Pulmonary artery endothelial cell (primary cell): ENCODE data around the gene RBM47. TPM values are rescaled to one million over a fixed set of nuclear protein-coding genes. Genes with fewer than 3 reads are reported as not detected.
"Not testable (repeated sequence)": the region's sequence is repeated elsewhere in the genome, so short reads cannot be mapped to it uniquely, and the experiment has no call there.

ENCODE experiments used
- DNase-seq: peaks from one replicate; pipeline ENCODE4 v3.0.0-alpha.2; 2011; ENCODE audit warnings: low read depth, low spot score
- total RNA-seq: library from RNA; depleted of rRNA; stranded (reverse); fragments of >200 nt; gene quantifications from 2 replicates; pipeline ENCODE4 v1.2.3, GENCODE V29; 2014

Gene RBM47
- total RNA-seq, 1 donor from 2014 or later, result 0.20 TPM

- no peak for DNase-seq
Observed at GRCh38 chr4:40564815-40565483, 64.7 kb downstream of the RBM47 start.

GRCh38 chr4:40564004-40564403 is 65.7 kb downstream of the RBM47 start:
- no peak for DNase-seq

- DNase-seq, result no peak
Observed at GRCh38 chr4:40563401-40563800, 66.3 kb downstream of the RBM47 start.

- no peak for DNase-seq
Observed at GRCh38 chr4:40562681-40563080, 67.0 kb downstream of the RBM47 start.

GRCh38 chr4:40562208-40562607 is 67.5 kb downstream of the RBM47 start:
- no peak for DNase-seq

GRCh38 chr4:40561543-40562177 is 68.0 kb downstream of the RBM47 start:
- DNase-seq, result not testable (repeated sequence)

GRCh38 chr4:40559585-40560465 is 69.8 kb downstream of the RBM47 start:
- no peak for DNase-seq

- DNase-seq, result no peak
Observed at GRCh38 chr4:40557736-40558135, 71.9 kb downstream of the RBM47 start.

GRCh38 chr4:40555176-40555900 is 74.3 kb downstream of the RBM47 start:
- DNase-seq, result no peak

- DNase-seq, result not testable (repeated sequence)
Observed at GRCh38 chr4:40554641-40555040, 75.0 kb downstream of the RBM47 start.

- DNase-seq, result no peak
Observed at GRCh38 chr4:40553995-40554394, 75.7 kb downstream of the RBM47 start.

GRCh38 chr4:40552536-40552935 is 77.1 kb downstream of the RBM47 start:
- DNase-seq, result no peak

- DNase-seq, result not testable (repeated sequence)
Observed at GRCh38 chr4:40551568-40552136, 78.0 kb downstream of the RBM47 start.

- DNase-seq, result no peak
Observed at GRCh38 chr4:40550948-40551462, 78.7 kb downstream of the RBM47 start.

- no peak for DNase-seq
Observed at GRCh38 chr4:40550196-40550595, 79.5 kb downstream of the RBM47 start.

GRCh38 chr4:40548256-40548655 is 81.4 kb downstream of the RBM47 start:
- no peak for DNase-seq

- DNase-seq, result no peak
Observed at GRCh38 chr4:40547789-40548132, 81.9 kb downstream of the RBM47 start.

GRCh38 chr4:40546969-40547788 is 82.5 kb downstream of the RBM47 start:
- no peak for DNase-seq

- DNase-seq, result no peak
Observed at GRCh38 chr4:40546506-40546905, 83.2 kb downstream of the RBM47 start.

GRCh38 chr4:40545487-40545886 is 84.2 kb downstream of the RBM47 start:
- not testable (repeated sequence) for DNase-seq
